Subcutaneous adipose tissue (tissue), 4 donors: ENCODE data around the gene ANO2. TPM values are rescaled to one million over a fixed set of nuclear protein-coding genes. Genes with fewer than 3 reads are reported as not detected.

Experiments
- total RNA-seq, 4 donors: library from RNA; depleted of rRNA; stranded (reverse); fragments of >200 nt; gene quantifications; one replicate each; pipeline ENCODE4 v1.1.0, GENCODE V29; 2016
- TF ChIP-seq, protein P1 (sequence below): fragments of 450-650 bp; IDR thresholded peaks from one replicate; pipeline ENCODE4 v1.5.1; 2016; ENCODE audit warnings: low read depth, mild to moderate bottlenecking, control low read depth, antibody characterized with exemption, moderate library complexity

Gene ANO2
- total RNA-seq, 4 donors from 2014 or later = 9.3 to 69.3 (median 21.8) TPM

DNA sequence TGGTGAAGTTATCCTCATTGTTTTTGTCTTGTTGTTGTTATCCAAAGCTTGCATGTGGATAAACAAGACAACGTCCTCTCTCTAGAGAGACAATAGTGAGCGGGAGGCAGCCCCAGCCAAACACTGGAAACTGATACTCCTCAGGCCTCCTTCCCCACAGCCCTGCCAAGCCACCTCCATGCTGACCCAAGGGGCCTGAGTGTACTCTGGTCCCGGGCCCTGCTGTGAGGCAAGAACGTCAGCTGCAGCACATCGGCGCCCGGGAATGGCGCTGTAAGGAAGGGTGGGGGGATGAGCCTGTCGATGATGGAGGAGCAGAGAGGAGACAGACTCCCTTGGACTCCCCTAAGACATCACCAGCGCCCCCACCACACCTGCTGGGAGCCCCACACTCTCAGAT, 83.6 kb downstream of the ANO2 start:
- TF ChIP-seq, protein P1, sequence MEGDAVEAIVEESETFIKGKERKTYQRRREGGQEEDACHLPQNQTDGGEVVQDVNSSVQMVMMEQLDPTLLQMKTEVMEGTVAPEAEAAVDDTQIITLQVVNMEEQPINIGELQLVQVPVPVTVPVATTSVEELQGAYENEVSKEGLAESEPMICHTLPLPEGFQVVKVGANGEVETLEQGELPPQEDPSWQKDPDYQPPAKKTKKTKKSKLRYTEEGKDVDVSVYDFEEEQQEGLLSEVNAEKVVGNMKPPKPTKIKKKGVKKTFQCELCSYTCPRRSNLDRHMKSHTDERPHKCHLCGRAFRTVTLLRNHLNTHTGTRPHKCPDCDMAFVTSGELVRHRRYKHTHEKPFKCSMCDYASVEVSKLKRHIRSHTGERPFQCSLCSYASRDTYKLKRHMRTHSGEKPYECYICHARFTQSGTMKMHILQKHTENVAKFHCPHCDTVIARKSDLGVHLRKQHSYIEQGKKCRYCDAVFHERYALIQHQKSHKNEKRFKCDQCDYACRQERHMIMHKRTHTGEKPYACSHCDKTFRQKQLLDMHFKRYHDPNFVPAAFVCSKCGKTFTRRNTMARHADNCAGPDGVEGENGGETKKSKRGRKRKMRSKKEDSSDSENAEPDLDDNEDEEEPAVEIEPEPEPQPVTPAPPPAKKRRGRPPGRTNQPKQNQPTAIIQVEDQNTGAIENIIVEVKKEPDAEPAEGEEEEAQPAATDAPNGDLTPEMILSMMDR = no peak

- TF ChIP-seq, protein P1 = no peak
These were observed 88.4 kb downstream of the ANO2 start for GRCh38 chr12:5856692-5857091.

DNA sequence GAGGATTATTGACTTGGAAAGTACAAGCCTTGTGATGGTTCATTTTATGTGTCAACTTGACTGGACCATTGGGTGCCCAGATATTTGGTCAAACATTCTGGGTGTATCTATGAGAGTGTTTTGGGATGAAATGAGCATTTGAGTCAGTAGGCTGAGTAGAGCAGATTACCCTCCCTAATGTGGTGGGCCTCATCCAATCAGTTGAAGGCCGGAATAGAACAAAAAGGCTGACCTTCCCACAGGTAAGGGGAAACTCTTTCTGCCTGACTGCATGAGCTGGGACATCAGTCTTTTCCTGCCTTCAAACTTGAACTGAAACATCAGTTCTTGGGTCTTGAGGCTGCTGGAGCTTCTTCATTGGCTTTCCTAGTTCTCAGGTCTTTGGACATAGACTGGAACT, 98.1 kb downstream of the ANO2 start:
- TF ChIP-seq, protein P1 = no peak

DNA sequence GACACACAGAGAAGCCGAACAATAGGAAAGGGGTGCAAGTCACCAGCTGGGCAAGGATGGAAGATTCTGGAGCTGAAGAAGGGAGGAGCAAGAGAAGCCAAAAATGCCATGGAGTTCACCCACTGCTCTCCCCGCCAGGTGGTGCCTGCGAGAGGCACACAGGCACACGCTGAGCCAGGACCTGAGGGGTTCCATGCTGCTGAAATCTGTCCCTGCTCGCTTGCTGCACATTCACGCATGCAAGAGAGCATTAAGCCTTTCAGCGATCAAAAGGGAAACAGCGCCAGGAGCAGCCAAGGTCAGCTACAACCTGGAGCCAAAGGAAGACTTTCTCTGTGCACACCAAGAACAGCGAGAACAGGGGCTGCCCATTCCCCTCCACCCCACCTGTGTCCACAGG, 104.1 kb downstream of the ANO2 start:
- TF ChIP-seq, protein P1 = no peak

- TF ChIP-seq, protein P1 = no peak
These were observed 114.9 kb downstream of the ANO2 start for GRCh38 chr12:5830111-5830510.

DNA sequence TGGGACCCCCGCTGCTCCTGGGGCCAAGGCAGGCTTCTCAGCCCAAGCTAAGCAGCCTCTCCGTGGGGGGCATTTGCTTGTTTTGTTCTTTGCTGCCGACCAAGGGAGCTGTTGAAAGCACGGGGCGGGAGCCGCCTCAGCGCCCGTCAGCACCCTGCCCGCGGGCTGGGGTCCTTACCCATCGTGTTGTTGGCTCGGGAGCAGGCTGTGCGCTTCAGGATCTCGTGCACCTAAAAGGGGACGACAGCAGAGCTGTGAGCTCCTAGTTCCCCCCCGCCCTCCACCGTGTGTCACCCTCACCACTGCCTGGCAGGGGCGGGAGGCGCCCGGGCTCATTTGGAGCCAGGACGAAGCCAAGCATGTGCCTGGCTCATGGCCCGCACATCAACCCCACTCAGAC, 117.5 kb downstream of the ANO2 start:
- TF ChIP-seq, protein P1 = no peak

DNA sequence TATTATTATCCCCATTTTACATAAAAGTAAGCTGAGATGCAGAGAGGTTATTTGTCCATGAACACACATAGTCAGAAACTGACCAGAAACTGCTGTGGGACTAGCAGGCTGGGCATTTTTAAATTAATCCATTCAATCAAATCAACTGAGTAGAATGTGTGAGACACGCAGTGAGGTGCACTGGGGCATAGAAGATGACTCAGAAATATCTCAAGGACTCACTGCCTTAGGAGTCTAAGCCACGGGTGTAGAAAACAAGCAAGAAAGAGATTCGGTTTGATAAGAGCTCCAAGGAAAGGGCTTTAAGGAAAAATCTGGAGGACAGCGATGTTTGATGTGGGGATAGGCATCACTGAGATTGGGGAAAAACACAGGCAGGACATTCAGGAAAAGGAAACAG, 127.8 kb downstream of the ANO2 start:
- TF ChIP-seq, protein P1 = no peak
